Psoas muscle (tissue), 8 donors: ENCODE results near the gene DOK7. TPM values are rescaled to one million over a fixed set of nuclear protein-coding genes. Genes with fewer than 3 reads are reported as not detected.

ENCODE experiments used
- ATAC-seq, 4 donors: fragments of 200-7000 bp; cut with Tn5 transposase; one replicate each; pipeline ENCODE4 v1.9.1; 2020; ENCODE audit warnings: moderate library complexity in 3 of 4, mild to moderate bottlenecking in 2 of 4
- DNase-seq, 2 donors: peaks; one replicate each; pipeline ENCODE4 v3.0.0-alpha.2; 2020
- H3K27ac ChIP-seq: fragments of 200-600 bp; one replicate; pipeline ENCODE4 v1.8.0; 2022
- H3K27me3 ChIP-seq, 3 donors: fragments of 200-600 bp in 1 of 3; one replicate each; pipeline versions ENCODE4 v1.6.1 to v1.8.0; 2013 to 2022; ENCODE audit warnings: low read length in 2 of 3, mild to moderate bottlenecking in 2 of 3, moderate library complexity in 1 of 3; ENCODE audit not compliant: insufficient read depth in 3 of 3
- H3K36me3 ChIP-seq, 2 donors: fragments of 200-600 bp in 1 of 2; one replicate each; pipeline versions ENCODE4 v1.6.1 to v1.8.0; 2013 to 2022; ENCODE audit warnings: low read depth in 1 of 2, mild to moderate bottlenecking in 1 of 2, moderate library complexity in 1 of 2; ENCODE audit not compliant: insufficient read depth in 1 of 2
- H3K4me1 ChIP-seq: fragments of 200-600 bp; one replicate; pipeline ENCODE4 v1.8.0; 2022
- H3K4me3 ChIP-seq: fragments of 200-600 bp; one replicate; pipeline ENCODE4 v1.8.0; 2022; ENCODE audit warnings: mild to moderate bottlenecking
- H3K9me3 ChIP-seq: fragments of 200-600 bp; one replicate; pipeline ENCODE4 v1.8.0; 2022
- CTCF ChIP-seq: fragments of 200-600 bp; IDR thresholded peaks from one replicate; pipeline ENCODE4 v1.8.0; 2022; ENCODE audit warnings: antibody characterized with exemption
- WGBS, 3 donors: extraction: QIAGEN DNeasy Blood & Tissue Kit; methylation state at CpG; one replicate each; pipeline versions ENCODE4 v1.1.6 to v1.1.7; 2013; 5-methylcytosine and 5-hydroxymethylcytosine counted together
- intact Hi-C, 2 donors: fragments of 100-400 bp; cut with DNase I; formaldehyde crosslinking; loops; one replicate each; pipeline versions ENCODE4 v1.11.0 to v1.14.2; 2022
- polyA plus RNA-seq, 3 donors: library from polyadenylated mRNA; stranded (reverse); fragments of 200-250 nt; gene quantifications; one replicate each; pipeline ENCODE4 v1.2.3, GENCODE V29; 2013
- total RNA-seq, 4 donors: library from RNA; stranded (reverse); fragmentation: NEBNext Ultra II Directional in 2 of 4; extraction: Animal tissue kit (Norgen Biotek cat#: 25700) in 2 of 4; gene quantifications; one replicate each; pipeline versions ENCODE4 v1.2.1 to v1.2.4, GENCODE V29; 2021 to 2023
- donor health status: healthy with polysubstance abuse.
- donor health status: DM: no; HTN: no; CAD: no; lungs with moderate emphysema.
- donor health status: Bipolar disorder and iron deficiency.
- donor health status: healthy.
- donor health status: DM: yes; HTN: yes; CAD: no.
- donor health status: DM: no; HTN: no; CAD: no.
- donor health status: DM: no; HTN: no; CAD: no.
- donor health status: DM: yes; HTN: yes; CAD: no.

DOK7 gene
- total and polyA plus RNA-seq, 7 donors = 3.4 to 48.6 (median 21.5) TPM

GRCh38 chr4:3471098-3471760, 8.1 kb downstream of the DOK7 start:
- peak in 1 of 2 donors; percentile 45 for DNase-seq
- H3K27ac ChIP-seq = no peak overlapping the region
- no peaks in the 10 kb centered on the region for H3K9me3 ChIP-seq
- H3K27me3 ChIP-seq = no peaks in the 10 kb centered on the region
- WGBS, 3 donors = 91 to 92% (median 91%) methylated on average over 23 of the region's 23 CpGs
- H3K4me3 ChIP-seq = no peak overlapping the region
- peaks cover 21% of the 10 kb centered on the region for H3K4me1 ChIP-seq
- intact Hi-C loops = no loop called here
- no peak for TF ChIP-seq CTCF
- no peak for ATAC-seq
- no peaks in the 10 kb centered on the region for H3K36me3 ChIP-seq

GRCh38 chr4:3471886-3472285, 8.8 kb downstream of the DOK7 start:
- intact Hi-C loops = no loop called here
- Histone ChIP-seq H3K27ac (no peak overlapping the region), H3K9me3 (no peaks in the 10 kb centered on the region), H3K4me3 (no peak overlapping the region), H3K4me1 (peaks cover 15% of the 10 kb centered on the region), H3K27me3 (no peaks in the 10 kb centered on the region), H3K36me3 (peaks cover 0 to 4% of the 10 kb centered on the region in 2 donors)
- no peak for ATAC-seq
- WGBS, 3 donors = 87 to 93% (median 90%) methylated on average over 15 of the region's 15 CpGs
- DNase-seq = peak; percentile 10 to 31
- no peak for TF ChIP-seq CTCF

GRCh38 chr4:3472411-3473141, 9.5 kb downstream of the DOK7 start:
- Histone ChIP-seq H3K27ac (peak overlapping the region; percentile 23), H3K36me3 (peaks cover 0 to 7% of the 10 kb centered on the region in 2 donors), H3K4me1 (peaks cover 11% of the 10 kb centered on the region), H3K4me3 (no peak overlapping the region), H3K9me3 (no peaks in the 10 kb centered on the region), H3K27me3 (no peaks in the 10 kb centered on the region)
- DNase-seq (peak; percentile 11 to 43), ATAC-seq (peak in 3 of 4 donors; percentile 10)
- WGBS, 3 donors = 89 to 92% (median 91%) methylated on average over 26 to 27 of the region's 27 CpGs
- no peak for TF ChIP-seq CTCF
- intact Hi-C loops = no loop called here

GRCh38 chr4:3473181-3473950, 10.3 kb downstream of the DOK7 start:
- H3K27me3 ChIP-seq = no peaks in the 10 kb centered on the region
- H3K4me3 ChIP-seq = no peak overlapping the region
- no peak for TF ChIP-seq CTCF
- 70 to 80% (median 80%) methylated on average over 40 to 41 of the region's 41 CpGs for WGBS, 3 donors
- intact Hi-C loops = no loop called here
- no peaks in the 10 kb centered on the region for H3K9me3 ChIP-seq
- peak; percentile 34 to 61 for DNase-seq
- H3K27ac ChIP-seq = peak overlapping the region; percentile 23
- peak; percentile 39 to 58 (median 51) for ATAC-seq
- H3K4me1 ChIP-seq = peaks cover 11% of the 10 kb centered on the region
- peaks cover 0 to 7% of the 10 kb centered on the region in 2 donors for H3K36me3 ChIP-seq
